Mesenchymal stem cell (in vitro differentiated cells and primary cell): ENCODE results near the gene MATN3.

ENCODE experiments used
- DNase-seq: peaks from one replicate; pipeline ENCODE4 v3.0.0-alpha.2; 2013
- H2AFZ ChIP-seq: one replicate; pipeline ENCODE4 v1.6.1; 2013; ENCODE audit warnings: low read depth, mild to moderate bottlenecking, control low read depth, inconsistent platforms, low read length, moderate library complexity
- H2AK5ac ChIP-seq: 2 replicates; pipeline ENCODE4 v1.6.1; 2013; ENCODE audit warnings: low read length, moderate library complexity, mild to moderate bottlenecking, inconsistent platforms; ENCODE audit not compliant: severe bottlenecking
- H2BK120ac ChIP-seq: one replicate; pipeline ENCODE4 v1.6.1; 2013; ENCODE audit warnings: low read depth, mild to moderate bottlenecking, inconsistent platforms, low read length, moderate library complexity
- H2BK12ac ChIP-seq, 2 experiments: one replicate each; pipeline ENCODE4 v1.6.1; 2013; ENCODE audit warnings: inconsistent platforms in 2 of 2, low read length in 2 of 2, mild to moderate bottlenecking in 2 of 2, moderate library complexity in 2 of 2, control low read depth in 1 of 2
- H2BK15ac ChIP-seq: one replicate; pipeline ENCODE4 v1.6.1; 2013; ENCODE audit warnings: mild to moderate bottlenecking, low read depth, inconsistent platforms; ENCODE audit not compliant: poor library complexity, severe bottlenecking
- H2BK5ac ChIP-seq: 2 replicates; pipeline ENCODE4 v1.6.1; 2013; ENCODE audit warnings: low read depth, mild to moderate bottlenecking, low read length, control low read depth, inconsistent platforms; ENCODE audit not compliant: poor library complexity, severe bottlenecking
- H3K14ac ChIP-seq, 2 experiments: one replicate each; pipeline ENCODE4 v1.6.1; 2013; ENCODE audit warnings: inconsistent platforms in 2 of 2, low read length in 2 of 2, control low read depth in 1 of 2, mild to moderate bottlenecking in 1 of 2, moderate library complexity in 1 of 2
- H3K18ac ChIP-seq, 2 experiments: one replicate each; pipeline ENCODE4 v1.6.1; 2013; ENCODE audit warnings: inconsistent platforms in 2 of 2, low read length in 2 of 2, control low read depth in 1 of 2, low read depth in 1 of 2, mild to moderate bottlenecking in 1 of 2
- H3K23ac ChIP-seq, 2 experiments: one replicate each; pipeline ENCODE4 v1.6.1; 2013; ENCODE audit warnings: inconsistent platforms in 2 of 2, low read length in 2 of 2, mild to moderate bottlenecking in 2 of 2, moderate library complexity in 2 of 2, control low read depth in 1 of 2
- H3K27ac ChIP-seq: 2 replicates; pipeline ENCODE4 v1.5.1; 2013; ENCODE audit warnings: mild to moderate bottlenecking, moderate library complexity, low read length, control low read depth, inconsistent platforms; ENCODE audit not compliant: poor library complexity, severe bottlenecking
- H3K27me3 ChIP-seq, 2 experiments: 2 replicates each; pipeline versions ENCODE4 v1.6.1 to v1.7.0; 2013; ENCODE audit warnings: low read length in 2 of 2, mild to moderate bottlenecking in 2 of 2, moderate library complexity in 2 of 2, control low read depth in 1 of 2, inconsistent platforms in 1 of 2; ENCODE audit not compliant: control insufficient read depth in 1 of 2, insufficient read depth in 1 of 2
- H3K36me3 ChIP-seq, 2 experiments: 2 replicates each; pipeline versions ENCODE4 v1.6.1 to v1.7.0; 2013; ENCODE audit warnings: low read length in 2 of 2, control low read depth in 1 of 2, inconsistent platforms in 1 of 2, low read depth in 1 of 2, mild to moderate bottlenecking in 1 of 2; ENCODE audit not compliant: insufficient read depth in 2 of 2, control insufficient read depth in 1 of 2
- H3K4ac ChIP-seq, 2 experiments: one replicate each; pipeline ENCODE4 v1.6.1; 2013; ENCODE audit warnings: inconsistent platforms in 2 of 2, low read length in 2 of 2, mild to moderate bottlenecking in 2 of 2, moderate library complexity in 2 of 2, control low read depth in 1 of 2, low read depth in 1 of 2
- H3K4me1 ChIP-seq: 2 replicates; pipeline ENCODE4 v1.6.1; 2013; ENCODE audit warnings: low read depth, low read length, control low read depth; ENCODE audit not compliant: control insufficient read depth, insufficient read depth
- H3K4me2 ChIP-seq: 2 replicates; pipeline ENCODE4 v1.6.1; 2013; ENCODE audit warnings: low read length, mild to moderate bottlenecking, inconsistent platforms; ENCODE audit not compliant: poor library complexity, severe bottlenecking
- H3K4me3 ChIP-seq, 2 experiments: 2 replicates each; pipeline versions ENCODE4 v1.5.1 to v1.7.0; 2013; ENCODE audit warnings: low read length in 2 of 2, mild to moderate bottlenecking in 2 of 2, control low read depth in 1 of 2, low read depth in 1 of 2; ENCODE audit not compliant: insufficient read depth in 1 of 2
- H3K79me1 ChIP-seq: replicated peaks from 2 replicates; pipeline ENCODE4 v1.6.1; 2013; ENCODE audit warnings: mild to moderate bottlenecking, control low read depth, low read length, inconsistent platforms; ENCODE audit not compliant: poor library complexity, severe bottlenecking
- H3K9ac ChIP-seq: 2 replicates; pipeline ENCODE4 v1.7.0; 2013; ENCODE audit warnings: mild to moderate bottlenecking, low read length, moderate library complexity
- H3K9me3 ChIP-seq: 2 replicates; pipeline ENCODE4 v1.7.0; 2013; ENCODE audit warnings: mild to moderate bottlenecking, low read length; ENCODE audit not compliant: control insufficient read depth
- H4K8ac ChIP-seq: one replicate; pipeline ENCODE4 v1.6.1; 2013; ENCODE audit warnings: inconsistent platforms, mild to moderate bottlenecking, low read length, moderate library complexity
- H4K91ac ChIP-seq: one replicate; pipeline ENCODE4 v1.6.1; 2013; ENCODE audit warnings: mild to moderate bottlenecking, low read length, inconsistent platforms
- WGBS: methylation state at CpG from one replicate; pipeline ENCODE4 v1.1.7; 2013; ENCODE audit warnings: mixed read lengths; 5-methylcytosine and 5-hydroxymethylcytosine counted together

Gene MATN3

GRCh38 chr2:20016346-20016745, 3.9 kb upstream of the MATN3 start:
- Histone ChIP-seq H3K18ac (no peak overlapping the region), H3K23ac (no peak overlapping the region)

GRCh38 chr2:20015482-20016083, 3.1 kb upstream of the MATN3 start:
- H3K4me1 ChIP-seq = peaks cover 11% of the 10 kb centered on the region
- H2AFZ ChIP-seq = no peak overlapping the region
- no peak overlapping the region for H2BK15ac ChIP-seq
- H3K18ac ChIP-seq = no peak overlapping the region
- H3K27me3 ChIP-seq = peaks cover 0 to 14% of the 10 kb centered on the region in 2 experiments
- no peak overlapping the region for H3K9ac ChIP-seq
- H3K27ac ChIP-seq = no peak overlapping the region
- H3K23ac ChIP-seq = no peak overlapping the region
- no peak overlapping the region for H3K4ac ChIP-seq
- no peaks in the 10 kb centered on the region for H3K79me1 ChIP-seq
- no peak overlapping the region for H3K4me3 ChIP-seq
- DNase-seq = peak; percentile 62
- H3K9me3 ChIP-seq = no peaks in the 10 kb centered on the region
- H4K8ac ChIP-seq = no peak overlapping the region
- 0% methylated on average over 1 of the region's 2 CpGs for WGBS
- no peak overlapping the region for H2BK5ac ChIP-seq
- no peak overlapping the region for H2AK5ac ChIP-seq
- no peak overlapping the region for H2BK12ac ChIP-seq
- H3K14ac ChIP-seq = no peak overlapping the region
- H2BK120ac ChIP-seq = no peak overlapping the region
- H3K36me3 ChIP-seq = no peaks in the 10 kb centered on the region
- no peak overlapping the region for H4K91ac ChIP-seq
- no peak overlapping the region for H3K4me2 ChIP-seq

More at GRCh38 chr2:20016346-20016745, 3.9 kb upstream of the MATN3 start:
- Histone ChIP-seq H3K4ac (no peak overlapping the region), H2BK120ac (no peak overlapping the region), H3K27me3 (peaks cover 0 to 9% of the 10 kb centered on the region in 2 experiments), H3K4me1 (peaks cover 11% of the 10 kb centered on the region), H2BK12ac (no peak overlapping the region), H4K8ac (no peak overlapping the region), H3K79me1 (no peaks in the 10 kb centered on the region), H3K36me3 (peaks cover 0 to 6% of the 10 kb centered on the region in 2 experiments), H2BK5ac (no peak overlapping the region), H3K9ac (no peak overlapping the region), H3K14ac (no peak overlapping the region), H3K27ac (no peak overlapping the region), H2AK5ac (no peak overlapping the region), H2BK15ac (no peak overlapping the region), H3K4me2 (no peak overlapping the region), H3K4me3 (no peak overlapping the region), H2AFZ (no peak overlapping the region), H3K9me3 (no peaks in the 10 kb centered on the region), H4K91ac (no peak overlapping the region)
- DNase-seq = no peak

- no peak for DNase-seq
- Histone ChIP-seq H2BK15ac (no peak overlapping the region), H4K8ac (peak overlapping the region; percentile 98), H3K14ac (no peak overlapping the region), H3K36me3 (no peaks in the 10 kb centered on the region), H2AK5ac (no peak overlapping the region), H2BK12ac (no peak overlapping the region), H4K91ac (no peak overlapping the region), H3K18ac (peak overlapping the region in 1 of 2 experiments; percentile 74), H3K79me1 (no peaks in the 10 kb centered on the region), H3K4me3 (peak overlapping the region in 1 of 2 experiments; percentile 76), H3K4me2 (peak overlapping the region; percentile 89), H3K9ac (peak overlapping the region; percentile 81), H3K9me3 (no peaks in the 10 kb centered on the region), H2AFZ (peak overlapping the region; percentile 75), H2BK5ac (no peak overlapping the region), H3K27me3 (peaks cover 0 to 20% of the 10 kb centered on the region in 2 experiments), H3K23ac (no peak overlapping the region), H3K4ac (peak overlapping the region in 1 of 2 experiments; percentile 95), H3K27ac (peak overlapping the region; percentile 3), H3K4me1 (peaks cover 11% of the 10 kb centered on the region), H2BK120ac (peak overlapping the region; percentile 65)
- 41% methylated on average over 14 of the region's 15 CpGs for WGBS
Observed at GRCh38 chr2:20013126-20013849, 820 bp upstream of the MATN3 start.

- H3K9me3 ChIP-seq = no peaks in the 10 kb centered on the region
- H3K4me2 ChIP-seq = peak overlapping the region; percentile 89
- H2AFZ ChIP-seq = no peak overlapping the region
- H3K36me3 ChIP-seq = no peaks in the 10 kb centered on the region
- peak overlapping the region; percentile 26 to 89 for H3K4ac ChIP-seq
- no peak for DNase-seq
- no peak overlapping the region for H3K14ac ChIP-seq
- no peaks in the 10 kb centered on the region for H3K79me1 ChIP-seq
- H3K4me3 ChIP-seq = peak overlapping the region; percentile 69 to 76
- no peak overlapping the region for H4K91ac ChIP-seq
- H4K8ac ChIP-seq = peak overlapping the region; percentile 92
- H2BK5ac ChIP-seq = peak overlapping the region; percentile 35
- peak overlapping the region in 1 of 2 experiments; percentile 76 for H2BK12ac ChIP-seq
- WGBS = 33% methylated on average over 3 of the region's 4 CpGs
- no peak overlapping the region for H2BK120ac ChIP-seq
- peak overlapping the region; percentile 13 for H2BK15ac ChIP-seq
- peak overlapping the region in 1 of 2 experiments; percentile 34 for H3K23ac ChIP-seq
- no peak overlapping the region for H3K9ac ChIP-seq
- peaks cover 9% of the 10 kb centered on the region for H3K4me1 ChIP-seq
- H2AK5ac ChIP-seq = peak overlapping the region; percentile 22
- H3K27ac ChIP-seq = no peak overlapping the region
- peak overlapping the region in 1 of 2 experiments; percentile 75 for H3K18ac ChIP-seq
- peaks cover 0 to 22% of the 10 kb centered on the region in 2 experiments for H3K27me3 ChIP-seq
Observed at GRCh38 chr2:20012032-20012281, 511 bp downstream of the MATN3 start.
